ENCODE results near the gene TGFBRAP1.

DNA sequence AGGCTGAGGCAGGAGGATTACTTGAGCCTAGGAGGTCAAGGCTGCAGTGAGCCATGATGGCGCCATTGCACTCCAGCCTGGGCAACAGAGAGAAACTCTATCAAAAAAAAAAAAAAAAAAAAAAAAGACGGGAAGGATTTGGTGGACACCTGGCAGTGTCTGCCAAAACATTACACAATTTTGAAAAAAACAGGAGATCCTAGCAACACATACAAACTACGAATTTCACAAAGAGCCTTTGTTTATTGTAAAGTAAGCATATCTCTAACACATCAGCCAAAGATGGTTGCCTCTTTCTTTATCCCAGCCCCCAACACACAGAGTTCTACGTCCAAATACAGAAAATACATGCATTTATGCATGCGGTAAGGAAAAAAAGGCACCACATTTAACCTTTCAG, 80.4 kb downstream of the TGFBRAP1 start:
- TF ChIP-seq POLR2A (IDR thresholded peaks at IDR 0.05; ENCODE audit: low read length) (no peak), GATA1 (IDR thresholded peaks at IDR 0.05; ENCODE audit: low read depth, low read length) (no peak)

All from erythroblast (primary cell).